SK-N-MC (cell line): ENCODE results near the gene RBMS1.
"Not testable (repeated sequence)": the region's sequence is repeated elsewhere in the genome, so short reads cannot be mapped to it uniquely, and the experiment has no call there.

Experiments used
- DNase-seq: peaks from one replicate; pipeline ENCODE4 v3.0.0-alpha.2; 2011; ENCODE audit warnings: low read depth, low spot score
- H3K27ac ChIP-seq: fragments of 200-600 bp; sonication (generic); 2 replicates; pipeline ENCODE4 v1.5.1; 2016; ENCODE audit warnings: mixed run types
- H3K36me3 ChIP-seq: fragments of 200-600 bp; sonication (generic); 2 replicates; pipeline ENCODE4 v1.6.1; 2017; ENCODE audit warnings: antibody characterized with exemption, low read length, mixed read lengths; ENCODE audit not compliant: insufficient read depth
- H3K4me3 ChIP-seq: fragments of 200-600 bp; sonication (generic); 2 replicates; pipeline ENCODE4 v1.5.1; 2016
- H3K9ac ChIP-seq: fragments of 200-600 bp; sonication (generic); 2 replicates; pipeline ENCODE4 v1.8.0; 2017; ENCODE audit warnings: mixed run types, mixed read lengths; ENCODE audit not compliant: insufficient read length
- H3K9me3 ChIP-seq: fragments of 200-600 bp; sonication (generic); 2 replicates; pipeline ENCODE4 v1.6.1; 2017; ENCODE audit warnings: low read depth, mild to moderate bottlenecking, antibody characterized with exemption, low read length, moderate library complexity, mixed read lengths
- EZH2 ChIP-seq: fragments of 200-600 bp; sonication (generic); IDR thresholded peaks from one replicate; pipeline ENCODE4 v1.6.1; 2017; ENCODE audit warnings: antibody characterized with exemption
- FOXP2 ChIP-seq: optimal IDR thresholded peaks from 2 replicates; pipeline ENCODE3; 2011; ENCODE audit warnings: mild to moderate bottlenecking, moderate library complexity; ENCODE audit not compliant: insufficient read depth; ENCODE audit errors: extremely low read length, control extremely low read depth
- POLR2AphosphoS5 ChIP-seq: IDR thresholded peaks from 2 replicates; pipeline ENCODE4 v1.6.1; 2012; ENCODE audit warnings: mild to moderate bottlenecking, low read depth, low read length, borderline replicate concordance

Gene RBMS1

DNA sequence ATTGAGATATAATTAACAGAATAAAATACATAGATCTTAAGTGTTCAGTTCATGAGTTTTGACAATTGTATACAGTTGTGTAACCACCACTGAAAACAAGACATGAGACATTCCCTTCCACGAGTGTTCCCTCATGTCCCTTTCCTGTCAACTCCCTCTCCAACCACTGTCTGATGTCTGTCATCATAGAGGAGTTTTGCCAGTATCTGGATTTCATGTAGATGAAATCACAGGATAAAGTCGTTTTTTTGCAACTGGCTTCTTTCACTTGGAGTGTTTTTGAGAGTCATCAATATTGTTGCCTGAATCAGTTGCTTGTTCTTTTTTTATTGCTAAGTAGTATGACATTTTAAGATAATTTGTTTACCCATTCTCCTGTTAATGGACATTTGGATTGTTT, 52.7 kb downstream of the RBMS1 start:
- H3K9ac ChIP-seq = no peak overlapping the region
- no peak for DNase-seq
- no peak for TF ChIP-seq FOXP2
- no peak for TF ChIP-seq POLR2AphosphoS5
- no peak for TF ChIP-seq EZH2
- H3K9me3 ChIP-seq = no peaks in the 10 kb centered on the region
- no peaks in the 10 kb centered on the region for H3K36me3 ChIP-seq
- H3K27ac ChIP-seq = no peak overlapping the region
- no peak overlapping the region for H3K4me3 ChIP-seq

DNA sequence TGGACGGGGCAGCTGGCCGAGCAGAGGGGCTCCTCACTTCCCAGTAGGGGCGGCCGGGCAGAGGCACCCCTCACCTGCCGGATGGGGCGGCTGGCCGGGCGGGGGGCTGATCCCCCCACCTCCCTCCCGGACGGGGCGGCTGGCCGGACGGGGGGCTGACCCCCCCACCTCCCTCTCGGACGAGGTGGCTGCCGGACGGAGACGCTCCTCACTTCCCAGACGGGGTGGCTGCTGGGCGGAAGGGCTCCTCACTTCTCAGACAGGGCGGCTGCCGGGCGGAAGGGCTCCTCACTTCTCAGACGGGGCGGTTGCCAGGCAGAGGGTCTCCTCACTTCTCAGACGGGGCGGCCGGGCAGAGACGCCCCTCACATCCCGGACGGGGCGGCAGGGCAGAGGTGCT, 54.6 kb downstream of the RBMS1 start:
- DNase-seq, H3K4me3 ChIP-seq, H3K36me3 ChIP-seq, H3K9me3 ChIP-seq, H3K9ac ChIP-seq, H3K27ac ChIP-seq: not testable (repeated sequence)

- no peak overlapping the region for H3K9ac ChIP-seq
- H3K27ac ChIP-seq = no peak overlapping the region
- no peak for DNase-seq
- no peak for TF ChIP-seq FOXP2
- TF ChIP-seq POLR2AphosphoS5 = no peak
- TF ChIP-seq EZH2 = no peak
- H3K9me3 ChIP-seq = no peaks in the 10 kb centered on the region
- no peaks in the 10 kb centered on the region for H3K36me3 ChIP-seq
- H3K4me3 ChIP-seq = no peak overlapping the region
Observed at GRCh38 chr2:160437273-160437672, 56.3 kb downstream of the RBMS1 start.

DNA sequence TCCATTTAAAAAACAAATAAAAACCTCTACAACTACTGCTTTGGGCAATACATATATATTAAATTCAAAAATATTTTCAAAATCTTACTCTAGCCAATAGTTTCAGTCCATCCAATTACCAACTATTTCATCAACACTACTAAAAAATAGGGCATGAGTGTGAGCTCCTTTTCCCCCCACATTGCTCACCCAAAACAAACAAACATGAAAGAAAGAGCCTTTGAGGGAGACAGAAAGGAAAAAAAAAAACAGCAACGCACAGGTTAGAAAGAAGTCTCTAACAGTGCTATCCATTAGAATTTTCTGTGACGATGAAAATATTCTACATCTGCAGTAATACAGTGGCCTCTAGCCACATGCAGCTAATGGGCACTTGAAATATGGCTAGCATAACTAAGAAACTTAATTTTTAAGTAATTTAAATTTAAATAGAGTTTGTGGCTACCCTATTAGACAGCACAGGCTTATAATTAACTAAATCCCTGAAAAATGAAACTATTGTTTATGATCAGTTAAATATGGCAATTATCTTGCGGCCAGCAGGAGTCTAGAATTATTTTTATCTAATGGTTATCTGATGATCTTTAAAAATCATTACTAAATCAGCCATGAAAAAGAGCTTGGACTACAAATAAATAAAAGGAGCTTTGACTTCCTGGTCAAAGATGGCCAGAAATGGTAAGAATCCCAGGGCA, 59.2 kb downstream of the RBMS1 start:
- H3K4me3 ChIP-seq = no peak overlapping the region
- H3K9ac ChIP-seq = no peak overlapping the region
- H3K27ac ChIP-seq = 0 out of 2 replicates have a peak overlapping the region, but pooled peaks have one; percentile 34
- H3K36me3 ChIP-seq = no peaks in the 10 kb centered on the region
- no peaks in the 10 kb centered on the region for H3K9me3 ChIP-seq
- TF ChIP-seq EZH2 = no peak
- no peak for TF ChIP-seq POLR2AphosphoS5
- TF ChIP-seq FOXP2 = no peak
- DNase-seq = no peak

DNA sequence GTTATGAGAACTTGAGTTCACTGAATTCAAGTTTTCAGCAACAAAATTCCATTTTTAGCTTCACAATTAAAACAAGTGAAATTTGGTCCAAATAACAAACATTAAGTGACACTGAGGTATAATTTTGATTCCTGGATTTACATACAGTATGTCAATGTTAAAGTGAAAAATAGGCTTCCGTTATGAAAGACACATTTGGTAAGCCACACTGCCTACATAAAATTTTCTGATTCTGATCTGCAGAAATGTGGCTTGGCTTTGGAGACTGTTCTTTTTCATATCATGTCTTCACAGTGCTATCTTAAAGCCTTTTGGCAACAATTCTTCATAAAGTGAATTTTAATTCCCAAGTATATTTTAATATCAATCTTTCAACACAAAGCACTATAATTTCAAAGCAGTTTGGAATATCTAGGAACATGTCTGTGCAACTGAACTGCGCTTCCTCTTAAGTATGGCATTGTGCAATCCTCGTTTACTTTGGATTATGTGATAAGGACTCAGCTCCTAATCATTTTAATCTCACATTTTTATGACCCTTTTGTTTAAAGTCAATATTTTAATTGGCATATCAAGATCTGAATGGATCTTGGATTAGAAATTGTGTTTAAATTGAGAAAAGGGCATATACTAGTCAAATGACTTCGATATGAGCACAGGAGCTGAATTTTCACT, 60.0 kb downstream of the RBMS1 start:
- Histone ChIP-seq H3K9ac (no peak overlapping the region), H3K27ac (0 out of 2 replicates have a peak overlapping the region, but pooled peaks have one; percentile 34), H3K9me3 (no peaks in the 10 kb centered on the region), H3K4me3 (no peak overlapping the region), H3K36me3 (no peaks in the 10 kb centered on the region)
- no peak for TF ChIP-seq FOXP2
- no peak for TF ChIP-seq POLR2AphosphoS5
- no peak for TF ChIP-seq EZH2
- no peak for DNase-seq

DNA sequence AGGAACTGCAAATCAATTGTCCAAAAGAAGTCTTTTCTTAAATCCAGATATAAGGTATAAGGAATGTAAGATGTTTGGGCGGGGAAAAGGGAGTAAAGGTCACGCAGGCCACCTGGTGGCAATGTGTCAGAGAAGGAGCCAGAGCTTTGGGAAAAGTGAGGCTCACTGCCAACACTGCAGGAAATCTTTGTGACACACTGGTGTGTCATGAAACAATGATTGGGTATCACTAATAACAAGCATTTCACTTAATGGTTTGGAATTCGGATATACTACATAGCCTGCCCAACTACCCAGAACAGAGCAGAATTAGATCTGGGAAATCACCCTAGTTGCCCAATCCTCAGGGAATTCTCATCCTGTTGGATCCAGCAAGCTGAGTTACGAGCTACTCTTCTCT, 61.0 kb downstream of the RBMS1 start:
- H3K9ac ChIP-seq = no peak overlapping the region
- no peaks in the 10 kb centered on the region for H3K36me3 ChIP-seq
- DNase-seq = no peak
- H3K9me3 ChIP-seq = no peaks in the 10 kb centered on the region
- TF ChIP-seq EZH2 = no peak
- TF ChIP-seq POLR2AphosphoS5 = no peak
- no peak for TF ChIP-seq FOXP2
- H3K27ac ChIP-seq = no peak overlapping the region
- H3K4me3 ChIP-seq = no peak overlapping the region

- no peaks in the 10 kb centered on the region for H3K36me3 ChIP-seq
- TF ChIP-seq FOXP2 (no peak), POLR2AphosphoS5 (no peak), EZH2 (no peak)
- no peak for DNase-seq
- no peak overlapping the region for H3K9ac ChIP-seq
- H3K4me3 ChIP-seq = no peak overlapping the region
- H3K27ac ChIP-seq = no peak overlapping the region
- H3K9me3 ChIP-seq = no peaks in the 10 kb centered on the region
Observed at GRCh38 chr2:160431441-160431840, 62.2 kb downstream of the RBMS1 start.

- Histone ChIP-seq H3K9me3 (no peaks in the 10 kb centered on the region), H3K27ac (no peak overlapping the region)
Observed at GRCh38 chr2:160430001-160430344, 63.6 kb downstream of the RBMS1 start.

More at GRCh38 chr2:160430001-160430344, 63.6 kb downstream of the RBMS1 start:
- Histone ChIP-seq H3K4me3 (no peak overlapping the region), H3K36me3 (no peaks in the 10 kb centered on the region), H3K9ac (no peak overlapping the region)
- no peak for DNase-seq
- no peak for TF ChIP-seq EZH2
- TF ChIP-seq POLR2AphosphoS5 = no peak
- no peak for TF ChIP-seq FOXP2
